Measurements from ENCODE around the gene PTN.
"Not testable (repeated sequence)": the region's sequence is repeated elsewhere in the genome, so short reads cannot be mapped to it uniquely, and the experiment has no call there.

- not testable (repeated sequence) for TF ChIP-seq CTCF (IDR thresholded peaks at IDR 0.05); ZFX (IDR thresholded peaks at IDR 0.05; ENCODE audit: borderline replicate concordance)
Measured at GRCh38 chr7:137181619-137182018, 161.9 kb downstream of the PTN start.
